GM12878 (cell line): ENCODE data around the gene BRD3. TPM values are rescaled to one million over a fixed set of nuclear protein-coding genes. Genes with fewer than 3 reads are reported as not detected.

Source experiments
- ATAC-seq: fragments of 200-7000 bp; cut with Tn5 transposase; 3 replicates; pipeline ENCODE4 v1.9.1; 2020; ENCODE audit warnings: mild to moderate bottlenecking, moderate library complexity
- BruUV-seq: library from RNA; stranded (reverse); fragments of 400-500 nt; replicated peaks from 2 replicates; lab custom pipeline; 2021; lab: Mats Ljungman, UMichigan
- CTCF ChIA-PET: fragments of 300-600 bp; sonication (Branson Sonifier 250); formaldehyde crosslinking; extraction: SDS; loops from one replicate; lab custom pipeline; 2021; ENCODE audit warnings: inconsistent platforms; lab: Yijun Ruan, JAX
- POLR2A ChIA-PET: fragments of 350-600 bp; formaldehyde crosslinking; extraction: SDS; loops from one replicate; lab custom pipeline; 2021; ENCODE audit warnings: inconsistent platforms; lab: Charles Lee
- RAD21 ChIA-PET: fragments of 300-600 bp; sonication (Branson Sonifier 250); formaldehyde crosslinking; loops from one replicate; lab custom pipeline; 2023; ENCODE audit warnings: antibody characterized with exemption; ENCODE audit not compliant: unreplicated experiment; lab: Charles Lee
- SMC1A ChIA-PET: fragments of 300-600 bp; sonication (Branson Sonifier 250); formaldehyde crosslinking; loops from one replicate; lab custom pipeline; 2023; ENCODE audit not compliant: unreplicated experiment, uncharacterized antibody; lab: Charles Lee
- DNase-seq: peaks from one replicate; pipeline ENCODE4 v3.0.0-alpha.2; 2011; ENCODE audit warnings: low read depth, low spot score
- FAIRE-seq: peaks from 3 replicates; lab custom pipeline; 2011; peaks lifted over from hg19 to GRCh38; lab: Jason Lieb, UNC
- H2AFZ ChIP-seq: 2 replicates; pipeline ENCODE4 v1.6.0; 2011; ENCODE audit warnings: low read depth, low read length, control low read depth; ENCODE audit not compliant: control insufficient read depth
- H3K27ac ChIP-seq: 2 replicates; pipeline ENCODE4 v1.5.1; 2011; ENCODE audit warnings: control low read depth; ENCODE audit not compliant: control insufficient read depth, insufficient read depth
- H3K27me3 ChIP-seq, 2 experiments: replicated peaks in 1 of 2; 2 replicates each; pipeline versions ENCODE4 v1.6.0 to v1.6.1; 2011; ENCODE audit warnings: low read length in 1 of 2; ENCODE audit not compliant: control insufficient read depth in 2 of 2, insufficient read depth in 2 of 2
- H3K36me3 ChIP-seq, 2 experiments: 2 replicates each; pipeline ENCODE4 v1.5.1; 2011; ENCODE audit warnings: low read length in 1 of 2; ENCODE audit not compliant: control insufficient read depth in 2 of 2, insufficient read depth in 2 of 2
- H3K4me1 ChIP-seq: 2 replicates; pipeline ENCODE4 v1.6.1; 2011; ENCODE audit warnings: mild to moderate bottlenecking, low read length, moderate library complexity, mixed read lengths; ENCODE audit not compliant: control insufficient read depth, insufficient read depth
- H3K4me2 ChIP-seq: 2 replicates; pipeline ENCODE4 v1.6.0; 2011; ENCODE audit warnings: control low read depth; ENCODE audit not compliant: control insufficient read depth, insufficient read depth
- H3K4me3 ChIP-seq: fragments of 200-600 bp; sonication (generic); 2 replicates; pipeline ENCODE4 v1.5.1; 2016
- H3K79me2 ChIP-seq: 2 replicates; pipeline ENCODE4 v1.6.0; 2011; ENCODE audit warnings: low read length; ENCODE audit not compliant: control insufficient read depth, insufficient read depth
- H3K9ac ChIP-seq: 2 replicates; pipeline ENCODE4 v1.8.0; 2011; ENCODE audit warnings: low read length, control low read depth, mixed read lengths; ENCODE audit not compliant: control insufficient read depth, insufficient read depth
- H3K9me3 ChIP-seq: replicated peaks from 3 replicates; pipeline ENCODE4 v1.5.1; 2011; ENCODE audit warnings: mild to moderate bottlenecking, low read length; ENCODE audit not compliant: control insufficient read depth, insufficient read depth
- H4K20me1 ChIP-seq: 2 replicates; pipeline ENCODE4 v1.6.0; 2011; ENCODE audit not compliant: control insufficient read depth, insufficient read depth
- BCL11A ChIP-seq: IDR thresholded peaks from 2 replicates; pipeline ENCODE4 v1.6.1; 2011; ENCODE audit warnings: low read depth, low read length
- FOXK2 ChIP-seq: fragments of 450-650 bp; IDR thresholded peaks from 2 replicates; pipeline ENCODE4 v1.6.1; 2017; ENCODE audit warnings: mild to moderate bottlenecking, moderate library complexity
- RFX5 ChIP-seq: IDR thresholded peaks from 2 replicates; pipeline ENCODE4 v1.6.1; 2011; ENCODE audit warnings: low read depth, low read length, improper control_type of control experiment
- SMAD1 ChIP-seq: fragments of 450-650 bp; IDR thresholded peaks from 2 replicates; pipeline ENCODE4 v1.6.1; 2018; ENCODE audit warnings: mild to moderate bottlenecking, low read depth; ENCODE audit not compliant: partially characterized antibody
- ZBTB33 ChIP-seq: fragments of 450-650 bp; IDR thresholded peaks from 2 replicates; pipeline ENCODE4 v1.6.1; 2017; ENCODE audit warnings: mild to moderate bottlenecking
- WGBS: methylation state at CpG from one replicate; pipeline ENCODE4 v1.1.6; 2016; ENCODE audit warnings: low lambda C conversion rate; ENCODE audit not compliant: insufficient replicate concordance, insufficient coverage; ENCODE audit errors: missing lambda C conversion rate; 5-methylcytosine and 5-hydroxymethylcytosine counted together
- in situ Hi-C: fragments of 300-500 bp; cut with MboI; formaldehyde crosslinking; loops from 9 replicates; pipeline ENCODE4 v1.14.3; 2018; ENCODE audit warnings: mixed read lengths
- intact Hi-C: fragments of 100-400 bp; cut with micrococcal nuclease; formaldehyde crosslinking; loops from one replicate; pipeline ENCODE4 v1.14.2; 2022; ENCODE audit not compliant: unreplicated experiment
- polyA plus RNA-seq, 11 experiments: library from polyadenylated mRNA; depleted of rRNA in 4 of 11; unstranded in 6 of 11; stranded (reverse) in 5 of 11; fragments of >200 nt; fragmentation: Nextera tagmentation in 4 of 11; fragmentation: Illumina TruSeq in 1 of 11; extraction: Ambion mirVana in 4 of 11; extraction: Trizol in 1 of 11; gene quantifications; 1 replicate in 1 of 11; 2 replicates in 10 of 11; pipeline versions ENCODE4 v1.2.1 to v1.2.3, GENCODE V29; 2011 to 2016; ENCODE audit warnings: inconsistent platforms in 2 of 11, missing spikeins in 2 of 11, low read depth in 1 of 11
- total RNA-seq, 4 experiments: library from RNA; depleted of rRNA in 3 of 4; stranded (reverse); fragments of >200 nt in 3 of 4; fragmentation: Illumina TruSeq in 1 of 4; extraction: Trizol in 1 of 4; gene quantifications; 2 replicates each; pipeline versions ENCODE4 v1.2.1 to v1.2.3, GENCODE V29; 2013 to 2021
- TF ChIP-seq, protein P1 (sequence below): IDR thresholded peaks from 2 replicates; pipeline ENCODE4 v1.6.1; 2012; ENCODE audit warnings: improper control_type of control experiment, low read depth, low read length; ENCODE audit not compliant: insufficient replicate concordance
- TF ChIP-seq, protein P2 (sequence below): fragments of 450-650 bp; formaldehyde crosslinking; IDR thresholded peaks from 2 replicates; pipeline ENCODE4 v1.5.0; 2022; ENCODE audit warnings: mild to moderate bottlenecking, missing genetic modification characterization

Gene BRD3
- total and polyA plus RNA-seq, 10 of the 15 experiments (the other 5 are each of a cell fraction or from before 2014, with no cell fraction given): 0.53 to 20.8 (median 4.8) TPM

DNA sequence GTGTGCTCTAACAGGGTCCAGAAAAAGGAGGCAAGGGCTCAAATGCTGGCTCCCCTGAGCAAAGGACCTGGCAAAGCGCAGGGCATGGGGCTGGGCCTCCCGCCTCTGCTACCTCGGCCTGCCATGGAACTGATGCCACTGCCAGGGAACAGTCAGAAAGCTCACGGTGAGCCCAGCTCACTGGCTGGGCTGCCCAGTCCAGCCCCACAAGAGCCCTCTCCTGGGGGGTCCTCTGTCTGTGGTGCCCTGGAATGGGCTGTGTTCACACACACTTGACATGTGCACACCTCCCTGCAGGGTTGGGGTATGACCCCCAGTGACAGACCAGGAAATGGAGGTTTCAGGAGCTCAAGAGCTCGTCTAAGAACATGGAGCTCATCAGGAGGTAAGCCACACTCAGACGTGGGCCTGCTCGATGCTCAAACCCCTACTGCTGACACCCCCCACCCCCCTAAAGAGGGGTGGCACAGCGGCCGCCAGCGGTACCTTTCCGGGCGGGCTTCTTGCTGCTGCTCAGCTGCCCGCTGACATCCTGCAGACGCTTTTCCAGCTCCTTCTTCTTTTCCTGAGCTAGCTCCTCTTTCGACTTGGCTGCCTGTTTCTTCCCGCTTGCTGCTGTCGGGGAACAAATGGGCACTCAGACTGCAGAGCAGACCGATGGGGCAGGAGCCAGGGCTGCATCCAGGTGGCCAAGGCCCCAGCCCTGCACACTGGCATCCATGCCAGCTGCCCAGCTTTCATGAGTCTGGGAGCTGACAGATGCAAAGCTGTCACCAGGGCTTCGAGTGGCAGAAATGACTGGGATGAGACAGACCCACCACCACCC, 33.4 kb downstream of the BRD3 start:
- no peaks in the 10 kb centered on the region for H3K4me1 ChIP-seq
- no peak for TF ChIP-seq BCL11A
- TF ChIP-seq ZBTB33: no peak
- no peak for TF ChIP-seq SMAD1
- TF ChIP-seq RFX5: no peak
- TF ChIP-seq, protein P1, sequence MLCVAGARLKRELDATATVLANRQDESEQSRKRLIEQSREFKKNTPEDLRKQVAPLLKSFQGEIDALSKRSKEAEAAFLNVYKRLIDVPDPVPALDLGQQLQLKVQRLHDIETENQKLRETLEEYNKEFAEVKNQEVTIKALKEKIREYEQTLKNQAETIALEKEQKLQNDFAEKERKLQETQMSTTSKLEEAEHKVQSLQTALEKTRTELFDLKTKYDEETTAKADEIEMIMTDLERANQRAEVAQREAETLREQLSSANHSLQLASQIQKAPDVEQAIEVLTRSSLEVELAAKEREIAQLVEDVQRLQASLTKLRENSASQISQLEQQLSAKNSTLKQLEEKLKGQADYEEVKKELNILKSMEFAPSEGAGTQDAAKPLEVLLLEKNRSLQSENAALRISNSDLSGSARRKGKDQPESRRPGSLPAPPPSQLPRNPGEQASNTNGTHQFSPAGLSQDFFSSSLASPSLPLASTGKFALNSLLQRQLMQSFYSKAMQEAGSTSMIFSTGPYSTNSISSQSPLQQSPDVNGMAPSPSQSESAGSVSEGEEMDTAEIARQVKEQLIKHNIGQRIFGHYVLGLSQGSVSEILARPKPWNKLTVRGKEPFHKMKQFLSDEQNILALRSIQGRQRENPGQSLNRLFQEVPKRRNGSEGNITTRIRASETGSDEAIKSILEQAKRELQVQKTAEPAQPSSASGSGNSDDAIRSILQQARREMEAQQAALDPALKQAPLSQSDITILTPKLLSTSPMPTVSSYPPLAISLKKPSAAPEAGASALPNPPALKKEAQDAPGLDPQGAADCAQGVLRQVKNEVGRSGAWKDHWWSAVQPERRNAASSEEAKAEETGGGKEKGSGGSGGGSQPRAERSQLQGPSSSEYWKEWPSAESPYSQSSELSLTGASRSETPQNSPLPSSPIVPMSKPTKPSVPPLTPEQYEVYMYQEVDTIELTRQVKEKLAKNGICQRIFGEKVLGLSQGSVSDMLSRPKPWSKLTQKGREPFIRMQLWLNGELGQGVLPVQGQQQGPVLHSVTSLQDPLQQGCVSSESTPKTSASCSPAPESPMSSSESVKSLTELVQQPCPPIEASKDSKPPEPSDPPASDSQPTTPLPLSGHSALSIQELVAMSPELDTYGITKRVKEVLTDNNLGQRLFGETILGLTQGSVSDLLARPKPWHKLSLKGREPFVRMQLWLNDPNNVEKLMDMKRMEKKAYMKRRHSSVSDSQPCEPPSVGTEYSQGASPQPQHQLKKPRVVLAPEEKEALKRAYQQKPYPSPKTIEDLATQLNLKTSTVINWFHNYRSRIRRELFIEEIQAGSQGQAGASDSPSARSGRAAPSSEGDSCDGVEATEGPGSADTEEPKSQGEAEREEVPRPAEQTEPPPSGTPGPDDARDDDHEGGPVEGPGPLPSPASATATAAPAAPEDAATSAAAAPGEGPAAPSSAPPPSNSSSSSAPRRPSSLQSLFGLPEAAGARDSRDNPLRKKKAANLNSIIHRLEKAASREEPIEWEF: no peak
- TF ChIP-seq, protein P2, sequence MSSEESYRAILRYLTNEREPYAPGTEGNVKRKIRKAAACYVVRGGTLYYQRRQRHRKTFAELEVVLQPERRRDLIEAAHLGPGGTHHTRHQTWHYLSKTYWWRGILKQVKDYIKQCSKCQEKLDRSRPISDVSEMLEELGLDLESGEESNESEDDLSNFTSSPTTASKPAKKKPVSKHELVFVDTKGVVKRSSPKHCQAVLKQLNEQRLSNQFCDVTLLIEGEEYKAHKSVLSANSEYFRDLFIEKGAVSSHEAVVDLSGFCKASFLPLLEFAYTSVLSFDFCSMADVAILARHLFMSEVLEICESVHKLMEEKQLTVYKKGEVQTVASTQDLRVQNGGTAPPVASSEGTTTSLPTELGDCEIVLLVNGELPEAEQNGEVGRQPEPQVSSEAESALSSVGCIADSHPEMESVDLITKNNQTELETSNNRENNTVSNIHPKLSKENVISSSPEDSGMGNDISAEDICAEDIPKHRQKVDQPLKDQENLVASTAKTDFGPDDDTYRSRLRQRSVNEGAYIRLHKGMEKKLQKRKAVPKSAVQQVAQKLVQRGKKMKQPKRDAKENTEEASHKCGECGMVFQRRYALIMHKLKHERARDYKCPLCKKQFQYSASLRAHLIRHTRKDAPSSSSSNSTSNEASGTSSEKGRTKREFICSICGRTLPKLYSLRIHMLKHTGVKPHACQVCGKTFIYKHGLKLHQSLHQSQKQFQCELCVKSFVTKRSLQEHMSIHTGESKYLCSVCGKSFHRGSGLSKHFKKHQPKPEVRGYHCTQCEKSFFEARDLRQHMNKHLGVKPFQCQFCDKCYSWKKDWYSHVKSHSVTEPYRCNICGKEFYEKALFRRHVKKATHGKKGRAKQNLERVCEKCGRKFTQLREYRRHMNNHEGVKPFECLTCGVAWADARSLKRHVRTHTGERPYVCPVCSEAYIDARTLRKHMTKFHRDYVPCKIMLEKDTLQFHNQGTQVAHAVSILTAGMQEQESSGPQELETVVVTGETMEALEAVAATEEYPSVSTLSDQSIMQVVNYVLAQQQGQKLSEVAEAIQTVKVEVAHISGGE: no peak
- TF ChIP-seq FOXK2: no peak
- no peak overlapping the region for H3K9ac ChIP-seq
- ChIA-PET POLR2A (no interaction called here), RAD21 (no interaction called here), CTCF (no interaction called here), SMC1A (no interaction called here)
- intact Hi-C loops (no loop called here), in situ Hi-C loops (no loop called here)
- no peaks in the 10 kb centered on the region for H3K9me3 ChIP-seq
- no peak overlapping the region for H2AFZ ChIP-seq
- FAIRE-seq (no peak), ATAC-seq (no peak), DNase-seq (no peak)
- H3K36me3 ChIP-seq: peaks cover 0 to 17% of the 10 kb centered on the region in 2 experiments; a peak in 3 of 4 replicates
- H4K20me1 ChIP-seq: no peaks in the 10 kb centered on the region
- BruUV-seq: no TSS peak
- no peak overlapping the region for H3K4me2 ChIP-seq
- WGBS: 85% methylated on average over 19 of the region's 19 CpGs
- H3K27me3 ChIP-seq: no peaks in the 10 kb centered on the region
- no peak overlapping the region for H3K27ac ChIP-seq
- H3K4me3 ChIP-seq: no peak overlapping the region
- H3K79me2 ChIP-seq: no peaks in the 10 kb centered on the region
